GM10847 (cell line): ENCODE measurements around the gene CACNA2D2.

ENCODE experiments used
- POLR2A ChIP-seq: IDR thresholded peaks from 2 replicates; pipeline ENCODE4 v1.6.1; 2011; ENCODE audit not compliant: insufficient read length; ENCODE audit errors: extremely low read depth

CACNA2D2 gene

DNA sequence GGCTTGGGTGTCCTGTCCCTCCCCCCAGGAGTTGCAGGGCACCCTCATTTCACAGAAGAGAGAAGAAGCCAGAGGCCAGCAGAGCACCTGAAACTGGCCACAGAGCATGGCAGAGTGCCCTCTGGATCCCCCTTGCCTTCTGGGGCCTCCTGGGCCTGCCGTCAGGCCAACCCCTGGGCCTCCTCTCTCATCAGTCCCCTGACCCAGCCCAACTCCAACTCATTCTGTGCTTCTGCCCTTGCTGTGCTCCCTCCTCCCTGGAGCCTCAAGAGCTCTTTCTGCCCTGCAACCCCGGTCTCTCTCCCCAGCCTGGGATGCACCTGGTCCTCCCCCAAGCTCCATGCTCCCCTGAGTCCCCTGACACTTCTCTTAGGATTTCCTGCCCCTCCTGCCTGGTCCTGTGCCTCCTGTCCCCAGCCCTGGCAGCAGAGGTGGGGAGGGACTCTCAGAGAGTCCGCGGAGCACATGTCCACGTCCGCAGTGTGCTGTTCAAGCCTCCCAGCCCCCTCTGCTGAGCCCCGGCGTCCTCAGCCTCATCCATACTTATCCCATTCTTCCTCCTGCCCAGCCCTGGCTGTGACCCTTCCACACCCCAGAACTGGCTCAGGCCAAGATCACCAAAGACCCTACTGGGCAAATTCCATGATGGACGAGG is 30.5 kb upstream of the CACNA2D2 start:
- no peak for TF ChIP-seq POLR2A

GRCh38 chr3:50533316-50533715 is 29.9 kb upstream of the CACNA2D2 start:
- no peak for TF ChIP-seq POLR2A

GRCh38 chr3:50532062-50532705 is 28.8 kb upstream of the CACNA2D2 start:
- TF ChIP-seq POLR2A, result no peak

GRCh38 chr3:50531201-50531600 is 27.8 kb upstream of the CACNA2D2 start:
- TF ChIP-seq POLR2A, result no peak

- no peak for TF ChIP-seq POLR2A
Observed at GRCh38 chr3:50530001-50530970, 26.9 kb upstream of the CACNA2D2 start.

- TF ChIP-seq POLR2A, result no peak
Observed at GRCh38 chr3:50525987-50526386, 22.6 kb upstream of the CACNA2D2 start.

DNA sequence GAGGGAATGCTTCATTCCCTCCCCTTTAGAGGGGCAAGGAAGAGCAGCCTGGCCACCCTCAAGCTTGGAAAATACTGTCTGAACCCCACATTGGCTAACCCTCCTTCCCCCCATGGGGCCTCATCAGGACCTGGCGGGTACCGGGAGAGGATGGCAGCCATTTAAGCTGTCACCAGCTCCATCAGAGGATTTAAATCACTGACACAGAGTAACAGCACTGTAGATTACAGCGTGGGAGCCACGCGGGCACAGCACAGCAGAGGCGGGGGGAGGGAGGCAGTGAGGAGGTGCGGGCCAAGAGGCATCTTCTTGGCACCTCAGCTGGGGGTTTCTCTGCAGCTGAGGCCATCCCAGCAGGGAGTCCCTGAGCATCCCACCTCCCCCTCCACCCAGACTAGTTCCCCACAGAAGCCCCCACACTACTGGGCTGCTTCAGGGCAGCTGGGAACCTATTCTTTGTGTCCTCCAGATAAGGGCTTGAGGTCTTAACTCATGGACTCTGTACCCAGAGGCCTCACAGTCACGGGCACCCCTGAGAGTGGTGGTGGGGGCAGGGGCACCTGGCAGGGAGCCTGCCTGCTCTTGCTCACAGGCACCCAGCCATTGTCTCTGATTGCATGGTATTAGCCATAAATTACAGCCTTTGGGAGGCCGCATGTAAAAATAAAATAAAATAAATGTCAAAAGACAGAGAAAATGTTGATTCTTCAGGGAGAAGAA is 21.9 kb upstream of the CACNA2D2 start:
- no peak for TF ChIP-seq POLR2A

DNA sequence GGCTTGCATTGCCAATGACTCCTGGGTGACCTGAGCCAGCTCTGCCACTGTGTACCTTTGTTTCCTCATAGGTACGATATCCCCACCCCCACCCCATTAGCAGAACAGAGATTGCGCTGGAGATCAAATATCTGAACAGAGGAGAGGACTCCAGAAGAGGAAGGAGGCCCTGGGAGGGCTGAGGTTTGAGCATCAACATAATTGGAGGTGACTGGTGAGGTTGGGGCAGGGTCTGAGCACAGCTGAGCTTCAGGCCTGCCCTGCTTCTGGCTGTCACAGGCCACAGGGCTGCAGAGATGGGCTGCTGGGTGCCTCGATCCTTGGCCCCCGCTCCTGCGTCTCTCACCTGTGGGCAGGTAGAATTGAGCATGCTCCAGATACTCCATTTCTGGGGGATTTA is 21.3 kb upstream of the CACNA2D2 start:
- TF ChIP-seq POLR2A, result no peak

DNA sequence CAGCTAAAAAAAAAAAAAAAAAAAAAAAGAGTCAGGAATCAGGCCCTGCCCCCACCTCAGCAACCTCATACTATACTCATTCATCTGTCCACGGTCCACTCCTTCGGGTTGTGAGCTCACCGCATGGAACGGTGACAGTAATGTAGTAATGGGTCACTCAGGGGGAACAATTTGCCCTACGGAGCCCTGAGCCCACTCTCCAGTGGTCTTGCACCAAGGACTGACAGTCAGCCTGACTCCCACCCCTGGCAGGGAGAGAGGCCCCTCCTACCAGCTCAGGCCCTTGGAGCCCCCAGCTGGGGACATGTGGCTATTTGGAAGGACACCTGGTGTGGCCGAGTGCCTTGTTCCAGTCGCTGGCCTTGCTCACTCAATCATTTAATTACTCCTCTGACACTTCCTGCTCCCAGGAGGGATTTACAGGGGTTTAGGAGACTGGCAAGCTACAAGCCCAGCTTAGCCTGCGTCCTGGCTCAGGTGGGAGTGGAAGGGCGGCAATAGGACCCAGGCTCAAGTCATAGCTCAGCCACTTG is 19.9 kb upstream of the CACNA2D2 start:
- no peak for TF ChIP-seq POLR2A

DNA sequence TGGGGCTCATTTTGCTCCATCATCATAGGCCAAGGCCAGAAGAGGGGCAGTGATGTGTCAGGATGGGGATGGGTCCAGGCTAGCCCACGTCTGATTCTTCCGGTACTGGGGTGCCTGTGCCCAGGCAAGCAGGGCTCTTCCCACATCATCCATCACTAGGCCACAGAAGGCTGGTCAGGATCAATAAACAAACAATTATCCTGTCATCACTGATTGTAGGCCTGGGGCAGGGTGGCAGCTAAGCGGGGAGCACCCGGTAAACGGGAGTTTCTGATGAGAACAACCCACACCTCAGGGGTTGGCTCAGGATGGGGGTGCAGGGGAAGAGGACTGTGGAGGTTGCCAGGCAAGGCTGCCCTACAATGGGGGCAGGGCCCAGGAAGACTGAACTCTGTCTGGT is 18.1 kb upstream of the CACNA2D2 start:
- no peak for TF ChIP-seq POLR2A

- TF ChIP-seq POLR2A, result no peak
Observed at GRCh38 chr3:50520849-50521248, 17.4 kb upstream of the CACNA2D2 start.

DNA sequence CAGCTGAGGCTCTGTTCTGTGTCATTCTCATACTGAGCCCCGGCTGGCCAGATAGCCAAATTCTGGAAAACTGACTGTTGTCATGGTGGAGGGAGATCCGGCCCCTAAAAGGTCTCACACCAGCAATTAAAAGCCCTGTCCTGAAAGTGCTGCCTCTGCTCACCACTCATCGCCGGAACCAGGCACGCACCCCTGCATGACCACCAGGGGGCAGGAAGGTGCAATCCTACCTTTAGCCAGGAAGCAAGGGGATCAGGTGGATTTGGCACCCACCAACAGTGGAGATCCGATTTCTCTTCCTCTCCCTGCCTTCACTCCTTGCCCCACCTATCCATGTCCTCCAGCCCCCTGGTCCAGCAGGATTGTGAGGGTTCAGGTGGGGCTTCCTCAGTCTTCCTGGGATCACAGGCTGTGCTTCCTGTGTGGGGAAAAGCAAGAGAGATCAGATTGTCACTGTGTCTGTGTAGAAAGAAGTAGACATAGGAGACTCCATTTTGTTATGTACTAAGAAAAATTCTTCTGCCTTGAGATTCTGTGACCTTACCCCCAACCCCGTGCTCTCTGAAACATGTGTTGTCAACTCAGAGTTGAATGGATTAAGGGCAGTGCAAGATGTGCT is 16.1 kb upstream of the CACNA2D2 start:
- TF ChIP-seq POLR2A, result no peak

DNA sequence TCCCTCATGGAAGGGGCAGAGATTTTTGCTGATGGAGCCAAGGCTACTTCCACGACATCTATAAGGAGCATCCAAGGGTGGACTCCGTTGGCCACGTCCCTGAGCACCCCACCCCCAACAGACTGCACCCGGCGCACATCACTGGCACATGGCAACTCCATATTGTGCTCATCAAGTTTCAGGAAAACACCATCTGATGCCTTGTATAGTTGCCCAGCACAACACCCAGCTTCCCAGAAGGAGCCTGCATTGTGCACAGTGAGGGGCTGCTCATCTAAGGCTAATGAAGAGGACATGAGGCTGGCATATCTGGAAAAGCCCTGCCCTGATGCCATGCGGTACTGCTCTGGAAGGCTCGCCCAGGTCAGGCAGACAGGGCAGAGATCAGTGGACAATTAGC is 15.0 kb upstream of the CACNA2D2 start:
- TF ChIP-seq POLR2A, result no peak

GRCh38 chr3:50517721-50518206 is 14.3 kb upstream of the CACNA2D2 start:
- no peak for TF ChIP-seq POLR2A
